Nephron (organoid): ENCODE measurements around the gene ATP13A4.

Experiments
- H3K27ac Mint-ChIP-seq, 3 experiments: 2 replicates each; pipeline ENCODE4 v1.8.0; 2020; ENCODE audit warnings: mixed read lengths in 3 of 3, mild to moderate bottlenecking in 2 of 3, moderate library complexity in 1 of 3
- H3K27me3 Mint-ChIP-seq: 2 replicates; pipeline ENCODE4 v1.8.0; 2021; ENCODE audit warnings: low read depth, mild to moderate bottlenecking, moderate library complexity, mixed read lengths
- H3K36me3 Mint-ChIP-seq: 2 replicates; pipeline ENCODE4 v1.8.0; 2020; ENCODE audit warnings: low read depth, mixed read lengths
- H3K4me1 Mint-ChIP-seq: 2 replicates; pipeline ENCODE4 v1.8.0; 2020; ENCODE audit warnings: mixed read lengths
- H3K4me3 Mint-ChIP-seq, 3 experiments: 2 replicates each; pipeline ENCODE4 v1.8.0; 2020; ENCODE audit warnings: mild to moderate bottlenecking in 3 of 3, mixed read lengths in 3 of 3, moderate library complexity in 2 of 3
- H3K9me3 Mint-ChIP-seq: 2 replicates; pipeline ENCODE4 v1.8.0; 2020; ENCODE audit warnings: mixed read lengths
- CTCF ChIP-seq, 3 experiments: fragments of 200-600 bp; sonication (generic); IDR thresholded peaks; one replicate each; pipeline ENCODE4 v1.5.0; 2021; ENCODE audit warnings: antibody characterized with exemption in 3 of 3; ENCODE audit not compliant: unreplicated experiment in 3 of 3

The ATP13A4 gene

GRCh38 chr3:193556841-193557240 lies 2.1 kb upstream of the ATP13A4 start:
- Mint-ChIP-seq H3K27ac (no peak overlapping the region), H3K4me1 (peaks cover 9% of the 10 kb centered on the region), H3K4me3 (no peak overlapping the region), H3K9me3 (no peaks in the 10 kb centered on the region), H3K27me3 (peaks cover 10% of the 10 kb centered on the region), H3K36me3 (no peaks in the 10 kb centered on the region)
- TF ChIP-seq CTCF (IDR thresholded peaks at IDR 0.05; ENCODE audit: unreplicated experiment in 3 of 3), result no peak

GRCh38 chr3:193553586-193553985 lies 1.1 kb downstream of the ATP13A4 start:
- peaks cover 10% of the 10 kb centered on the region for H3K27me3 Mint-ChIP-seq
- H3K9me3 Mint-ChIP-seq, result no peaks in the 10 kb centered on the region

GRCh38 chr3:193552923-193553322 lies 1.8 kb downstream of the ATP13A4 start:
- H3K27ac Mint-ChIP-seq, result no peak overlapping the region
- H3K27me3 Mint-ChIP-seq, result peaks cover 10% of the 10 kb centered on the region
- H3K36me3 Mint-ChIP-seq, result no peaks in the 10 kb centered on the region
- no peak overlapping the region for H3K4me3 Mint-ChIP-seq
- H3K9me3 Mint-ChIP-seq, result no peaks in the 10 kb centered on the region
- no peak for TF ChIP-seq CTCF (IDR thresholded peaks at IDR 0.05; ENCODE audit: unreplicated experiment in 3 of 3)
- H3K4me1 Mint-ChIP-seq, result peaks cover 9% of the 10 kb centered on the region

More at GRCh38 chr3:193553586-193553985, 1.1 kb downstream of the ATP13A4 start:
- Mint-ChIP-seq H3K4me1 (peaks cover 9% of the 10 kb centered on the region), H3K36me3 (no peaks in the 10 kb centered on the region), H3K4me3 (no peak overlapping the region), H3K27ac (no peak overlapping the region)
- no peak for TF ChIP-seq CTCF (IDR thresholded peaks at IDR 0.05; ENCODE audit: unreplicated experiment in 3 of 3)

GRCh38 chr3:193548406-193548805 lies 6.3 kb downstream of the ATP13A4 start:
- Mint-ChIP-seq H3K4me1 (no peaks in the 10 kb centered on the region), H3K36me3 (no peaks in the 10 kb centered on the region), H3K27ac (no peak overlapping the region), H3K9me3 (peaks cover 10% of the 10 kb centered on the region), H3K27me3 (peaks cover 3% of the 10 kb centered on the region), H3K4me3 (no peak overlapping the region)
- no peak for TF ChIP-seq CTCF (IDR thresholded peaks at IDR 0.05; ENCODE audit: unreplicated experiment in 3 of 3)

GRCh38 chr3:193546129-193546528 lies 8.6 kb downstream of the ATP13A4 start:
- no peak overlapping the region for H3K4me3 Mint-ChIP-seq
- no peaks in the 10 kb centered on the region for H3K4me1 Mint-ChIP-seq
- no peaks in the 10 kb centered on the region for H3K27me3 Mint-ChIP-seq
- no peak for TF ChIP-seq CTCF (IDR thresholded peaks at IDR 0.05; ENCODE audit: unreplicated experiment in 3 of 3)
- H3K36me3 Mint-ChIP-seq, result no peaks in the 10 kb centered on the region
- no peak overlapping the region for H3K27ac Mint-ChIP-seq
- peaks cover 10% of the 10 kb centered on the region for H3K9me3 Mint-ChIP-seq

- no peaks in the 10 kb centered on the region for H3K36me3 Mint-ChIP-seq
- H3K9me3 Mint-ChIP-seq, result peaks cover 10% of the 10 kb centered on the region
- no peaks in the 10 kb centered on the region for H3K27me3 Mint-ChIP-seq
- no peak overlapping the region for H3K4me3 Mint-ChIP-seq
- H3K27ac Mint-ChIP-seq, result no peak overlapping the region
- H3K4me1 Mint-ChIP-seq, result no peaks in the 10 kb centered on the region
- no peak for TF ChIP-seq CTCF (IDR thresholded peaks at IDR 0.05; ENCODE audit: unreplicated experiment in 3 of 3)
These were observed 9.4 kb downstream of the ATP13A4 start for GRCh38 chr3:193545304-193545703.
